ENCODE data around the gene PRM1. TPM values are rescaled to one million over a fixed set of nuclear protein-coding genes. Genes with fewer than 3 reads are reported as not detected.

PRM1 gene
- total and polyA plus RNA-seq, 2 of the 13 experiments (the other 11 are each of a cell fraction or from before 2014, with no cell fraction given) = not detected

- TF ChIP-seq MAZ (IDR thresholded peaks at IDR 0.05; ENCODE audit: borderline replicate concordance, low read depth, low read length) (no peak), MAZ (CRISPR knock-in tag; IDR thresholded peaks at IDR 0.05; ENCODE audit: low read depth) (no peak), ZNF768 (CRISPR knock-in tag; IDR thresholded peaks at IDR 0.05) (no peak), NFYB (CRISPR knock-in tag; IDR thresholded peaks at IDR 0.05) (peak; percentile 38; the same call in 1 of the 2 replicates), ZMYM3 (CRISPR knock-in tag; IDR thresholded peaks at IDR 0.05) (peak; percentile 18; the same call in 1 of the 2 replicates), MED1 (CRISPR knock-in tag; IDR thresholded peaks at IDR 0.05) (peak; percentile 73; the same call in 1 of the 2 replicates), ZNF441 (CRISPR knock-in tag; IDR thresholded peaks at IDR 0.05; ENCODE audit: borderline replicate concordance) (peak; percentile 40; the same call in 1 of the 2 replicates), NR2F2 (IDR thresholded peaks at IDR 0.05; ENCODE audit: borderline replicate concordance, low read depth) (no peak), TEF (CRISPR knock-in tag; IDR thresholded peaks at IDR 0.05) (peak; percentile 59; the same call in 1 of the 2 replicates), ZNF652 (CRISPR knock-in tag; IDR thresholded peaks at IDR 0.05; ENCODE audit: borderline replicate concordance, low read depth) (0 out of 2 replicates have a peak, but pooled peaks have one; percentile 9), PLRG1 (conservative IDR thresholded peaks at IDR 0.05) (no peak), SRSF1 (optimal IDR thresholded peaks at IDR 0.05; ENCODE audit: low read depth, low read length) (no peak), ZNF550 (CRISPR knock-in tag; IDR thresholded peaks at IDR 0.05; ENCODE audit: borderline replicate concordance) (no peak), ZBTB3 (CRISPR knock-in tag; IDR thresholded peaks at IDR 0.05; ENCODE audit: borderline replicate concordance, low read depth) (0 out of 2 replicates have a peak, but pooled peaks have one; percentile 58), HMGA1 (CRISPR knock-in tag; conservative IDR thresholded peaks at IDR 0.05) (no peak; the same call in 1 of the 2 replicates), ATM (IDR thresholded peaks at IDR 0.05; ENCODE audit: borderline replicate concordance) (no peak), ZNF639 (CRISPR knock-in tag; conservative IDR thresholded peaks at IDR 0.05) (peak; percentile 62; the same call in 1 of the 2 replicates), RFX3 (CRISPR knock-in tag; IDR thresholded peaks at IDR 0.05) (no peak), REL (CRISPR knock-in tag; conservative IDR thresholded peaks at IDR 0.05) (no peak), ZNF816 (CRISPR knock-in tag; IDR thresholded peaks at IDR 0.05; ENCODE audit: borderline replicate concordance) (0 out of 2 replicates have a peak, but pooled peaks have one; percentile 72), ZNF557 (CRISPR knock-in tag; IDR thresholded peaks at IDR 0.05) (no peak), TEAD3 (CRISPR knock-in tag; optimal IDR thresholded peaks at IDR 0.05; ENCODE audit: borderline replicate concordance) (peak; percentile 81), FOXM1 (CRISPR knock-in tag; IDR thresholded peaks at IDR 0.05) (no peak), HOXA5 (CRISPR knock-in tag; IDR thresholded peaks at IDR 0.05) (peak; percentile 36; the same call in 1 of the 2 replicates), ZBTB2 (CRISPR knock-in tag; IDR thresholded peaks at IDR 0.05; ENCODE audit: low read depth) (no peak; the same call in 1 of the 2 replicates), MBNL3 (CRISPR knock-in tag; conservative IDR thresholded peaks at IDR 0.05) (no peak), ZNF83 (CRISPR knock-in tag; IDR thresholded peaks at IDR 0.05; ENCODE audit: borderline replicate concordance) (no peak), ZNF136 (CRISPR knock-in tag; IDR thresholded peaks at IDR 0.05; ENCODE audit: low read depth) (no peak; the same call in 1 of the 2 replicates), NBN (conservative IDR thresholded peaks at IDR 0.05) (no peak), SP140L (CRISPR knock-in tag; IDR thresholded peaks at IDR 0.05; ENCODE audit: borderline replicate concordance) (peak; percentile 80)
Measured at GRCh38 chr16:11296706-11297491, 15.8 kb upstream of the PRM1 start (continued).
